Vagina (tissue), 2 donors: ENCODE measurements around the gene TVP23B.
"Not testable (repeated sequence)": the region's sequence is repeated elsewhere in the genome, so short reads cannot be mapped to it uniquely, and the experiment has no call there.

Experiments used
- POLR2A ChIP-seq, 2 donors: fragments of 450-650 bp; IDR thresholded peaks; one replicate each; pipeline ENCODE4 v1.6.1; 2017; ENCODE audit warnings: antibody characterized with exemption in 2 of 2, mild to moderate bottlenecking in 2 of 2, moderate library complexity in 2 of 2
- POLR2AphosphoS5 ChIP-seq, 2 donors: sonication (generic); formaldehyde crosslinking; IDR thresholded peaks; one replicate each; pipeline ENCODE4 v1.9.0; 2017; ENCODE audit warnings: antibody characterized with exemption in 2 of 2, mild to moderate bottlenecking in 2 of 2, low read depth in 1 of 2; ENCODE audit not compliant: insufficient read depth in 1 of 2
- TF ChIP-seq, protein P1 (sequence below), 3 experiments: fragments of 450-650 bp in 2 of 3; fragments of 200-600 bp in 1 of 3; sonication (generic) in 1 of 3; IDR thresholded peaks; one replicate each; pipeline ENCODE4 v1.5.1; 2017 to 2019; ENCODE audit warnings: antibody characterized with exemption in 3 of 3, mild to moderate bottlenecking in 2 of 3, moderate library complexity in 2 of 3

GRCh38 chr17:18755969-18756368, 25.0 kb upstream of the TVP23B start:
- TF ChIP-seq, protein P1, sequence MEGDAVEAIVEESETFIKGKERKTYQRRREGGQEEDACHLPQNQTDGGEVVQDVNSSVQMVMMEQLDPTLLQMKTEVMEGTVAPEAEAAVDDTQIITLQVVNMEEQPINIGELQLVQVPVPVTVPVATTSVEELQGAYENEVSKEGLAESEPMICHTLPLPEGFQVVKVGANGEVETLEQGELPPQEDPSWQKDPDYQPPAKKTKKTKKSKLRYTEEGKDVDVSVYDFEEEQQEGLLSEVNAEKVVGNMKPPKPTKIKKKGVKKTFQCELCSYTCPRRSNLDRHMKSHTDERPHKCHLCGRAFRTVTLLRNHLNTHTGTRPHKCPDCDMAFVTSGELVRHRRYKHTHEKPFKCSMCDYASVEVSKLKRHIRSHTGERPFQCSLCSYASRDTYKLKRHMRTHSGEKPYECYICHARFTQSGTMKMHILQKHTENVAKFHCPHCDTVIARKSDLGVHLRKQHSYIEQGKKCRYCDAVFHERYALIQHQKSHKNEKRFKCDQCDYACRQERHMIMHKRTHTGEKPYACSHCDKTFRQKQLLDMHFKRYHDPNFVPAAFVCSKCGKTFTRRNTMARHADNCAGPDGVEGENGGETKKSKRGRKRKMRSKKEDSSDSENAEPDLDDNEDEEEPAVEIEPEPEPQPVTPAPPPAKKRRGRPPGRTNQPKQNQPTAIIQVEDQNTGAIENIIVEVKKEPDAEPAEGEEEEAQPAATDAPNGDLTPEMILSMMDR (IDR thresholded peaks at IDR 0.05) = not testable (repeated sequence)
- not testable (repeated sequence) for TF ChIP-seq POLR2AphosphoS5 (IDR thresholded peaks at IDR 0.05; ENCODE audit: insufficient read depth in 1 of 2, low read depth in 1 of 2); POLR2A (IDR thresholded peaks at IDR 0.05)
